ENCODE measurements around the gene STARD7.

STARD7 gene

DNA sequence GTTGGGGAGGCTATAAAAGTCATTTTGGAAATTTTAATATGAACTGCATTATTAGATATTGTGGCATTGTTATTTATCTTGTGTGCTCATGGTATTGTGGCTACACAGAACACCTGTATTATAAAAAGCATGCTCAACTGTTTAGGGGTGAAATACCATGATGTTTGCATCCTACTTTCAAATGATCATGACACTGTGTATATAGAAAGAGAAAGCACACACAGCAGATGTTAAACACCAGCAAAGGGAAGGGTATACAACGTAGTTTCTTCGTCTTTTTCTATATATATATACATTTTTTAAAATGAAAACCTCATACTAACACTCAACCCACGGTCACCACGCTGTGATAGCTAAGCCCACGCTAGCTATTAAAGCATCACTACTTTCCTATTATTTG, 27.1 kb downstream of the STARD7 start:
- no peak for TF ChIP-seq CTCF (IDR thresholded peaks at IDR 0.05; ENCODE audit: low read depth, low read length)
- no peak overlapping the region for H3K4me3 ChIP-seq (ENCODE audit: low read depth, low read length)

DNA sequence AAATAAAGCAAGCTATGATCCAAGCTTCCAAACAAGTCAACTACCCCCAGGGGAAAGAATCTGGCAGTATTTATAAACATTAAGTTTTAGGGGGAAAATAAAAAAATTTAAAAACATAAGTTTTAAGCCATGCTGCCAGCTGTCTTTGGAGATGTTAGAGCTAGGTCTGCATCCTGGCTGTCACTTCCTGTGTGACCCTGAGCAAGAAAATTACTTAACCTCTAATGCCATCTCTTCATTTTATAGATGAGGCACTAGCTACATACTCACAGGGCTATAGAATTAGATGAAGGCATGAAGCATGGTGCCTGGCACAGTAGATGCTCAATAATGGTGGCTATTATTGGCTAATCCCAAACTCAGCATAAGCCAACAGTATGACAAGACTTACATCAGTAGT, 28.1 kb downstream of the STARD7 start:
- no peak for TF ChIP-seq CTCF (IDR thresholded peaks at IDR 0.05; ENCODE audit: low read depth, low read length)

GRCh38 chr2:96180002-96180401, 28.6 kb downstream of the STARD7 start:
- no peak overlapping the region for H3K4me3 ChIP-seq (ENCODE audit: low read depth, low read length)
- TF ChIP-seq CTCF (IDR thresholded peaks at IDR 0.05; ENCODE audit: low read depth, low read length), result no peak

More for the DNA sequence above, 28.1 kb downstream of the STARD7 start:
- no peak overlapping the region for H3K4me3 ChIP-seq (ENCODE audit: low read depth, low read length)

- no peak overlapping the region for H3K4me3 ChIP-seq (ENCODE audit: low read depth, low read length)
- TF ChIP-seq CTCF (IDR thresholded peaks at IDR 0.05; ENCODE audit: low read depth, low read length), result no peak
Observed at GRCh38 chr2:96176661-96177060, 32.0 kb downstream of the STARD7 start.

DNA sequence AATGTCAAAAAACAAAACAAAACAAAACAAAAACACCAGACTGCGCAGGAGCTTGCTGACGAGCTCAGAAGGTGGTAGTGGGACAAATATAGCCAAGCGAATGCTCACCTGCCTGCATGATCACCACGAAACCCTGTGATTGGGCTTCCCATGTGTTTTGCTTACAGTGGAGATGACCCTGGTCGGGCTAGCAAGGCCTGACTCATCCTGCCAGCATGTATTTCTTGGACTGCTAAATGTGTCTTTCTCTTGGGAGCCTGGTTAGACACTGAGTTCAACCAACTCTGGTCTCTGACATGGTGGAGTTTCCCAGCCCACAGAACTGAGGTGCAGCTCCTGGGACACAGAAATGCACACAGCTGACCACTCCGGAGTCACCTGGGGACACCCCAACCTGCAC, 32.7 kb downstream of the STARD7 start:
- TF ChIP-seq CTCF (IDR thresholded peaks at IDR 0.05; ENCODE audit: low read depth, low read length), result no peak
- no peak overlapping the region for H3K4me3 ChIP-seq (ENCODE audit: low read depth, low read length)

GRCh38 chr2:96174251-96175144, 34.1 kb downstream of the STARD7 start:
- peak; percentile 84 for TF ChIP-seq CTCF (IDR thresholded peaks at IDR 0.05; ENCODE audit: low read depth, low read length)
- no peak overlapping the region for H3K4me3 ChIP-seq (ENCODE audit: low read depth, low read length)

- no peak overlapping the region for H3K4me3 ChIP-seq (ENCODE audit: low read depth, low read length)
- TF ChIP-seq CTCF (IDR thresholded peaks at IDR 0.05; ENCODE audit: low read depth, low read length), result no peak
Observed at GRCh38 chr2:96171831-96172230, 36.8 kb downstream of the STARD7 start.
